ENCODE data around the gene SEC14L5.

The SEC14L5 gene

GRCh38 chr16:4944333-4945281 is 13.5 kb upstream of the SEC14L5 start:
- TF ChIP-seq CTCF (IDR thresholded peaks at IDR 0.05; ENCODE audit: insufficient read depth, low read depth, low read length, missing control alignments): no peak
- peak; percentile 95 for DNase-seq (ENCODE audit: low read depth)
- no peak overlapping the region for H3K4me3 ChIP-seq (ENCODE audit: low read length)

- no peak for TF ChIP-seq CTCF (IDR thresholded peaks at IDR 0.05; ENCODE audit: insufficient read depth, low read depth, low read length, missing control alignments)
- DNase-seq (ENCODE audit: low read depth): peak; percentile 93
- no peak overlapping the region for H3K4me3 ChIP-seq (ENCODE audit: low read length)
These were observed 12.3 kb upstream of the SEC14L5 start for GRCh38 chr16:4945560-4946502.

- no peak for DNase-seq (ENCODE audit: low read depth)
These were observed 11.2 kb upstream of the SEC14L5 start for GRCh38 chr16:4946917-4947316.

DNA sequence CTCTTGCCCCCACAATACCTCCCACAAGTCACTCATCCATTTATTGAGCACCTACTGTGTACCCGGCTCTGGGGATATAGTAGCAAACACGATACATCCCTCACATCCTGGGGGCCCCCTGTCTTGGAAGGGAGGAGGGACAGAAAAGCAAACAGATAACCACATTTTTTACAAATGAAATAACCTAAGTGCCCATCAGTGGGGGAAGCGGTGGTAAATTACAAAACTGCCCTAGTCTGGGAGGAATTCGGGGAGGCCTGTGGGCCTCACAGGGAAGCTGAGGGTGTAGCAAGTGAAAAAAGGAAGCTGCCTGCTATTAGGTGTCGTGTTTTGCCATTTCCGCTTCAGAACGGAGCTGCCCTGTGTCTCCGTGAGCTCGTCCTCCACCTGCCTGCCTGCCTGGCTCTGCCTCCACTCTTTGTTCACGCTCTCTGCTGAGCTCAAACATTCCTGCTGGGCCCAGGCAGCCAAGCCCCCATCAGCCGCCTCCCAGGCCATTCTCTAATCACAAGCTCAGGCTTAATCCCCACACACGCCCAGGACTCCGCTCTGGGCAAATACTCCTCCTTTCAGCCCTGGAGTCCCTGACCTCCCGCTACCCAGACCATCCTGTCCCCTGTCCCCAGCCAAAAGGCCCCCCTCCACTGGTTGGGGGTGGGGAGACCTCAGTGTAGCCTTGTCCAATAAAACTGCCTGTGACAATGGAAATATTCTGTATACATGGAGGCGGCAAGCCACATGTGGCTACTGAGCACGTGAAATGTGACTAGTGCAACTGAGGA is 10.2 kb upstream of the SEC14L5 start:
- H3K4me3 ChIP-seq (ENCODE audit: low read length): no peak overlapping the region
- TF ChIP-seq CTCF (IDR thresholded peaks at IDR 0.05; ENCODE audit: insufficient read depth, low read depth, low read length, missing control alignments): no peak
- no peak for DNase-seq (ENCODE audit: low read depth)

More at GRCh38 chr16:4946917-4947316, 11.2 kb upstream of the SEC14L5 start:
- TF ChIP-seq CTCF (IDR thresholded peaks at IDR 0.05; ENCODE audit: insufficient read depth, low read depth, low read length, missing control alignments): no peak
- no peak overlapping the region for H3K4me3 ChIP-seq (ENCODE audit: low read length)

- TF ChIP-seq CTCF (IDR thresholded peaks at IDR 0.05; ENCODE audit: insufficient read depth, low read depth, low read length, missing control alignments): no peak
- no peak for DNase-seq (ENCODE audit: low read depth)
These were observed 9.0 kb upstream of the SEC14L5 start for GRCh38 chr16:4948903-4949766.

More at GRCh38 chr16:4948903-4949766, 9.0 kb upstream of the SEC14L5 start:
- no peak overlapping the region for H3K4me3 ChIP-seq (ENCODE audit: low read length)
